ENCODE data around the gene ABTB2.
"Not testable (repeated sequence)": the region's sequence is repeated elsewhere in the genome, so short reads cannot be mapped to it uniquely, and the experiment has no call there.

The ABTB2 gene

GRCh38 chr11:34239465-34240149 lies 118.2 kb downstream of the ABTB2 start:
- DNase-seq (ENCODE audit: low read depth in 2 of 2) = no peak

- no peak for DNase-seq (ENCODE audit: low read depth in 2 of 2)
Observed at GRCh38 chr11:34238966-34239365, 118.8 kb downstream of the ABTB2 start.

GRCh38 chr11:34238533-34238932 lies 119.3 kb downstream of the ABTB2 start:
- DNase-seq (ENCODE audit: low read depth in 2 of 2) = no peak

- no peak for DNase-seq (ENCODE audit: low read depth in 2 of 2)
Observed at GRCh38 chr11:34236572-34236971, 121.2 kb downstream of the ABTB2 start.

GRCh38 chr11:34235591-34236071 lies 122.2 kb downstream of the ABTB2 start:
- DNase-seq (ENCODE audit: low read depth in 2 of 2) = no peak

- DNase-seq (ENCODE audit: low read depth in 2 of 2) = no peak
Observed at GRCh38 chr11:34235189-34235588, 122.6 kb downstream of the ABTB2 start.

GRCh38 chr11:34234086-34234740 lies 123.6 kb downstream of the ABTB2 start:
- DNase-seq (ENCODE audit: low read depth in 2 of 2) = peak; percentile 61 to 81

GRCh38 chr11:34233215-34233614 lies 124.6 kb downstream of the ABTB2 start:
- no peak for DNase-seq (ENCODE audit: low read depth in 2 of 2)

- no peak for DNase-seq (ENCODE audit: low read depth in 2 of 2)
Observed at GRCh38 chr11:34232807-34233206, 125.0 kb downstream of the ABTB2 start.

GRCh38 chr11:34226210-34226609 lies 131.6 kb downstream of the ABTB2 start:
- no peak for DNase-seq (ENCODE audit: low read depth in 2 of 2)

GRCh38 chr11:34225091-34225490 lies 132.7 kb downstream of the ABTB2 start:
- no peak for DNase-seq (ENCODE audit: low read depth in 2 of 2)

GRCh38 chr11:34224434-34224966 lies 133.3 kb downstream of the ABTB2 start:
- no peak for DNase-seq (ENCODE audit: low read depth in 2 of 2)

GRCh38 chr11:34223907-34224306 lies 133.9 kb downstream of the ABTB2 start:
- no peak for DNase-seq (ENCODE audit: low read depth in 2 of 2)

- no peak for DNase-seq (ENCODE audit: low read depth in 2 of 2)
Observed at GRCh38 chr11:34223021-34223813, 134.6 kb downstream of the ABTB2 start.

GRCh38 chr11:34222030-34222429 lies 135.8 kb downstream of the ABTB2 start:
- DNase-seq (ENCODE audit: low read depth in 2 of 2) = no peak

- no peak for DNase-seq (ENCODE audit: low read depth in 2 of 2)
Observed at GRCh38 chr11:34219941-34220370, 137.9 kb downstream of the ABTB2 start.

- DNase-seq (ENCODE audit: low read depth in 2 of 2) = no peak
Observed at GRCh38 chr11:34219279-34219678, 138.5 kb downstream of the ABTB2 start.

- DNase-seq (ENCODE audit: low read depth in 2 of 2) = not testable (repeated sequence)
Observed at GRCh38 chr11:34218756-34219155, 139.1 kb downstream of the ABTB2 start.

GRCh38 chr11:34218067-34218466 lies 139.7 kb downstream of the ABTB2 start:
- DNase-seq (ENCODE audit: low read depth in 2 of 2) = no peak

- DNase-seq (ENCODE audit: low read depth in 2 of 2) = no peak
Observed at GRCh38 chr11:34216706-34217105, 141.1 kb downstream of the ABTB2 start.

GRCh38 chr11:34215806-34216453 lies 141.9 kb downstream of the ABTB2 start:
- DNase-seq (ENCODE audit: low read depth in 2 of 2) = no peak
